ENCODE results near the gene ING3.

Gene ING3

GRCh38 chr7:120933475-120933874 lies 17.1 kb upstream of the ING3 start:
- Histone ChIP-seq H3K79me2 (ENCODE audit: low read length) (no peaks in the 10 kb centered on the region), H3K27ac (ENCODE audit: low read length) (no peak overlapping the region), H2AFZ (ENCODE audit: low read depth, low read length) (no peak overlapping the region), H3K9me3 (ENCODE audit: insufficient read depth, low read length) (no peaks in the 10 kb centered on the region), H3K27me3 (ENCODE audit: low read depth, low read length) (no peaks in the 10 kb centered on the region), H3K4me3 (ENCODE audit: low read length) (no peak overlapping the region), H3K36me3 (replicated peaks; ENCODE audit: low read depth, low read length) (no peaks in the 10 kb centered on the region), H3K9ac (ENCODE audit: low read length) (no peak overlapping the region), H3K4me2 (ENCODE audit: low read length) (0 out of 2 replicates have a peak overlapping the region, but pooled peaks have one; percentile 8), H4K20me1 (ENCODE audit: insufficient read depth, low read length) (no peaks in the 10 kb centered on the region), H3K4me1 (ENCODE audit: low read length) (peaks cover 9% of the 10 kb centered on the region; the same call in 1 of the 2 replicates)
- no peak for TF ChIP-seq CTCF (IDR thresholded peaks at IDR 0.05; ENCODE audit: low read depth, low read length)
- TF ChIP-seq EZH2phosphoT487 (IDR thresholded peaks at IDR 0.05; ENCODE audit: low read depth), result no peak

GRCh38 chr7:120939345-120939744 lies 11.2 kb upstream of the ING3 start:
- no peaks in the 10 kb centered on the region for H3K79me2 ChIP-seq (ENCODE audit: low read length)
- H3K4me3 ChIP-seq (ENCODE audit: low read length), result no peak overlapping the region
- no peak overlapping the region for H2AFZ ChIP-seq (ENCODE audit: low read depth, low read length)
- H3K4me2 ChIP-seq (ENCODE audit: low read length), result no peak overlapping the region
- no peak overlapping the region for H3K27ac ChIP-seq (ENCODE audit: low read length)
- no peaks in the 10 kb centered on the region for H3K9me3 ChIP-seq (ENCODE audit: insufficient read depth, low read length)
- no peaks in the 10 kb centered on the region for H3K27me3 ChIP-seq (ENCODE audit: low read depth, low read length)
- no peak overlapping the region for H3K9ac ChIP-seq (ENCODE audit: low read length)
- H3K4me1 ChIP-seq (ENCODE audit: low read length), result no peaks in the 10 kb centered on the region
- no peaks in the 10 kb centered on the region for H4K20me1 ChIP-seq (ENCODE audit: insufficient read depth, low read length)
- no peaks in the 10 kb centered on the region for H3K36me3 ChIP-seq (replicated peaks; ENCODE audit: low read depth, low read length)
- no peak for TF ChIP-seq EZH2phosphoT487 (IDR thresholded peaks at IDR 0.05; ENCODE audit: low read depth)
- TF ChIP-seq CTCF (IDR thresholded peaks at IDR 0.05; ENCODE audit: low read depth, low read length), result no peak

GRCh38 chr7:120941064-120941463 lies 9.5 kb upstream of the ING3 start:
- H3K9ac ChIP-seq (ENCODE audit: low read length), result no peak overlapping the region
- H3K9me3 ChIP-seq (ENCODE audit: insufficient read depth, low read length), result no peaks in the 10 kb centered on the region
- no peak overlapping the region; the same call in 1 of the 2 replicates for H2AFZ ChIP-seq (ENCODE audit: low read depth, low read length)
- H3K27ac ChIP-seq (ENCODE audit: low read length), result no peak overlapping the region
- no peak overlapping the region; the same call in 1 of the 2 replicates for H3K4me2 ChIP-seq (ENCODE audit: low read length)
- 0 out of 2 replicates have a peak, but pooled peaks cover 4% of the 10 kb centered on the region for H3K27me3 ChIP-seq (ENCODE audit: low read depth, low read length)
- no peaks in the 10 kb centered on the region for H3K36me3 ChIP-seq (replicated peaks; ENCODE audit: low read depth, low read length)
- no peak overlapping the region for H3K4me3 ChIP-seq (ENCODE audit: low read length)
- no peaks in the 10 kb centered on the region for H4K20me1 ChIP-seq (ENCODE audit: insufficient read depth, low read length)
- H3K79me2 ChIP-seq (ENCODE audit: low read length), result no peaks in the 10 kb centered on the region
- no peak for TF ChIP-seq EZH2phosphoT487 (IDR thresholded peaks at IDR 0.05; ENCODE audit: low read depth)
- TF ChIP-seq CTCF (IDR thresholded peaks at IDR 0.05; ENCODE audit: low read depth, low read length), result peak; percentile 66
- no peaks in the 10 kb centered on the region for H3K4me1 ChIP-seq (ENCODE audit: low read length)

GRCh38 chr7:120941856-120942255 lies 8.7 kb upstream of the ING3 start:
- no peaks in the 10 kb centered on the region for H3K79me2 ChIP-seq (ENCODE audit: low read length)
- 0 out of 2 replicates have a peak, but pooled peaks cover 4% of the 10 kb centered on the region for H3K27me3 ChIP-seq (ENCODE audit: low read depth, low read length)
- H3K36me3 ChIP-seq (replicated peaks; ENCODE audit: low read depth, low read length), result no peaks in the 10 kb centered on the region
- no peak overlapping the region for H3K4me2 ChIP-seq (ENCODE audit: low read length)
- H3K4me3 ChIP-seq (ENCODE audit: low read length), result no peak overlapping the region
- H2AFZ ChIP-seq (ENCODE audit: low read depth, low read length), result no peak overlapping the region
- TF ChIP-seq EZH2phosphoT487 (IDR thresholded peaks at IDR 0.05; ENCODE audit: low read depth) (no peak), CTCF (IDR thresholded peaks at IDR 0.05; ENCODE audit: low read depth, low read length) (no peak)
- no peaks in the 10 kb centered on the region for H3K4me1 ChIP-seq (ENCODE audit: low read length)
- H4K20me1 ChIP-seq (ENCODE audit: insufficient read depth, low read length), result no peaks in the 10 kb centered on the region
- H3K9me3 ChIP-seq (ENCODE audit: insufficient read depth, low read length), result no peaks in the 10 kb centered on the region
- H3K27ac ChIP-seq (ENCODE audit: low read length), result no peak overlapping the region
- no peak overlapping the region for H3K9ac ChIP-seq (ENCODE audit: low read length)

All from OCI-LY3 (cell line).